GM21786 (cell line): Measurements from ENCODE around the gene SPESP1.

ENCODE experiments used
- ATAC-seq: cut with Tn5 transposase; IDR thresholded peaks from one replicate; pipeline ENCODE4 v1.9.1; 2021; ENCODE audit not compliant: unreplicated experiment

The SPESP1 gene

GRCh38 chr15:68990231-68990991, 60.1 kb downstream of the SPESP1 start:
- ATAC-seq, result no peak

- no peak for ATAC-seq
Measured at GRCh38 chr15:68990992-68991500, 60.7 kb downstream of the SPESP1 start.

- ATAC-seq, result no peak
Measured at GRCh38 chr15:68991723-68992122, 61.4 kb downstream of the SPESP1 start.

- ATAC-seq, result no peak
Measured at GRCh38 chr15:68992696-68993095, 62.4 kb downstream of the SPESP1 start.

- ATAC-seq, result no peak
Measured at GRCh38 chr15:68993276-68993675, 63.0 kb downstream of the SPESP1 start.

- ATAC-seq, result no peak
Measured at GRCh38 chr15:68994149-68994548, 63.8 kb downstream of the SPESP1 start.

GRCh38 chr15:68994981-68995761, 64.8 kb downstream of the SPESP1 start:
- ATAC-seq, result no peak
